Activated CD4-positive, alpha-beta memory T cell treated with anti-CD3 and anti-CD28 coated beads for 36 hours (primary cell): ENCODE measurements around the gene PHF12. TPM values are rescaled to one million over a fixed set of nuclear protein-coding genes. Genes with fewer than 3 reads are reported as not detected.

Experiments used
- CTCF ChIA-PET: fragments of 350-600 bp; sonication (Branson Sonifier 250); formaldehyde crosslinking; loops from one replicate; lab custom pipeline; 2021; ENCODE audit warnings: antibody characterized with exemption, inconsistent platforms; lab: Charles Lee
- POLR2A ChIA-PET: fragments of 350-600 bp; sonication (Branson Sonifier 250); formaldehyde crosslinking; loops from one replicate; lab custom pipeline; 2021; ENCODE audit warnings: antibody characterized with exemption; lab: Charles Lee
- DNase-seq: peaks from one replicate; pipeline ENCODE4 v3.0.0-alpha.2; 2020
- H3K27ac Mint-ChIP-seq: one replicate; pipeline ENCODE4 v1.8.0; 2021; ENCODE audit warnings: mixed read lengths
- H3K27me3 Mint-ChIP-seq: one replicate; pipeline ENCODE4 v1.8.0; 2021; ENCODE audit warnings: mixed read lengths
- H3K36me3 Mint-ChIP-seq: one replicate; pipeline ENCODE4 v1.8.0; 2021; ENCODE audit warnings: mixed read lengths
- H3K4me1 Mint-ChIP-seq: one replicate; pipeline ENCODE4 v1.8.0; 2021; ENCODE audit warnings: low read depth, mixed read lengths
- H3K4me3 Mint-ChIP-seq: one replicate; pipeline ENCODE4 v1.8.0; 2021; ENCODE audit warnings: mild to moderate bottlenecking, mixed read lengths
- H3K9me3 Mint-ChIP-seq: one replicate; pipeline ENCODE4 v1.8.0; 2021; ENCODE audit warnings: mixed read lengths
- intact Hi-C: fragments of 100-400 bp; cut with micrococcal nuclease; formaldehyde crosslinking; loops from one replicate; pipeline ENCODE4 v1.15.1; 2023
- total RNA-seq, 2 experiments: library from RNA; stranded (reverse); gene quantifications; one replicate each; pipeline ENCODE4 v1.2.3, GENCODE V29; 2021

The PHF12 gene
- 10 to 100 TPM; 44.0 to 44.8 TPM for total RNA-seq

- no peaks in the 10 kb centered on the region for H3K9me3 Mint-ChIP-seq
- intact Hi-C loops, result loop anchor here (1.0 to 5.0 kb wide), 6 partner anchors 25 to 354 kb away; partner anchors contain the start of genes BLTP2, DHRS13, NUFIP2 and SPAG5
- CTCF ChIA-PET, result interaction anchor here (0.8 to 7.3 kb wide), 10 partner anchors 13 to 224 kb away, joined by 3 to 130 read pairs (median 14); partner anchors contain the start of genes DHRS13, NEK8 and TLCD1
- peaks cover 24% of the 10 kb centered on the region for H3K36me3 Mint-ChIP-seq
- peak within 1 kb of the TSS; percentile 95 for H3K4me3 Mint-ChIP-seq
- POLR2A ChIA-PET, result interaction anchor here (0.6 to 3.1 kb wide), 12 partner anchors 11 to 343 kb away, joined by 3 to 17 read pairs (median 4); partner anchors contain the start of genes NEK8, NUFIP2, PROCA1 and RPL23A
- peaks cover 22% of the 10 kb centered on the region for H3K4me1 Mint-ChIP-seq
- DNase-seq, result peak; percentile 100
- no peaks in the 10 kb centered on the region for H3K27me3 Mint-ChIP-seq
- peak within 1 kb of the TSS; percentile 96 for H3K27ac Mint-ChIP-seq
Observed at GRCh38 chr17:28951428-28951990, at the start of gene PHF12. Gene PHF12 (minus strand): TSS chr17:28951518. CDS start chr17:28950960, 558 bp downstream.

- Mint-ChIP-seq H3K36me3 (no peaks in the 10 kb centered on the region), H3K27ac (no peak overlapping the region), H3K9me3 (no peaks in the 10 kb centered on the region), H3K27me3 (peaks cover 31% of the 10 kb centered on the region), H3K4me1 (no peaks in the 10 kb centered on the region), H3K4me3 (no peak overlapping the region)
- no peak for DNase-seq
- intact Hi-C loops, result no loop called here
- ChIA-PET CTCF (no interaction called here), POLR2A (no interaction called here)
Observed at GRCh38 chr17:29000973-29001372, 49.7 kb upstream of the PHF12 start.

- H3K4me1 Mint-ChIP-seq, result no peaks in the 10 kb centered on the region
- CTCF ChIA-PET, result no interaction called here
- intact Hi-C loops, result no loop called here
- H3K36me3 Mint-ChIP-seq, result no peaks in the 10 kb centered on the region
- POLR2A ChIA-PET, result no interaction called here
- H3K27me3 Mint-ChIP-seq, result peaks cover 21% of the 10 kb centered on the region
- H3K4me3 Mint-ChIP-seq, result no peak overlapping the region
- no peaks in the 10 kb centered on the region for H3K9me3 Mint-ChIP-seq
- no peak overlapping the region for H3K27ac Mint-ChIP-seq
- DNase-seq, result no peak
Observed at GRCh38 chr17:28999206-28999605, 47.9 kb upstream of the PHF12 start.

GRCh38 chr17:28997806-28998205 lies 46.5 kb upstream of the PHF12 start:
- CTCF ChIA-PET, result no interaction called here
- H3K4me1 Mint-ChIP-seq, result no peaks in the 10 kb centered on the region

DNA sequence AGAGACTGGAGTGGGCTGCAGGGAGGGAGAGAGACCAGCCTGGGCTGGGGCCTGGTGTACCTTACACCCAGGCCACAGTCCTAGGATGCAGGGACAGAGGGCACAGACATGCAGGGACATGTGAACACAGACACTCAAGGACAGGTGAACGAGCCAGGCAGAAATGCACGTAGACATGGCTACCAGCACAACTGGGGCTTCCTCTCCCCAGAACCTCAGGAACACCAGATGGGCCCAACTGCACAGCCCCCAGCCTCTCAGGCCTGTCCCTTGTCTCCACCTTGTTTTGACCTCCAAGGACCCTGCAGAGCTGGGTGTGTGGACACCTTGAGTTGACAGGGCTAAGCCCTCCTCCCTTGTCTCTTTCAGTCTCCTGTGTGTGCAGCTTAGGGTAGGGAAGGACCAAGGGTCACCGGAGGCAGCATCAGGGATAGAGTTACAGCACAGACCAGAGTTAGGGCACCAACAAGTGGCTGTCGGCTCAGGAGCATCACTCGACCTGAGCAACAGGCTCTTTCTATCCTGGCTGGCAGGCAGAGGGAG lies 45.3 kb upstream of the PHF12 start:
- ChIA-PET CTCF (interaction anchor here (0.9 to 1.6 kb wide), 2 partner anchors 31 to 184 kb away, joined by 4 to 6 read pairs; partner anchors contain the start of gene MYO18A), POLR2A (no interaction called here)
- no peaks in the 10 kb centered on the region for H3K4me1 Mint-ChIP-seq
- intact Hi-C loops, result no loop called here
- H3K36me3 Mint-ChIP-seq, result no peaks in the 10 kb centered on the region
- no peaks in the 10 kb centered on the region for H3K9me3 Mint-ChIP-seq
- no peak overlapping the region for H3K27ac Mint-ChIP-seq
- DNase-seq, result no peak
- peaks cover 11% of the 10 kb centered on the region for H3K27me3 Mint-ChIP-seq
- H3K4me3 Mint-ChIP-seq, result no peak overlapping the region

More at GRCh38 chr17:28997806-28998205, 46.5 kb upstream of the PHF12 start:
- H3K36me3 Mint-ChIP-seq, result no peaks in the 10 kb centered on the region
- peaks cover 13% of the 10 kb centered on the region for H3K27me3 Mint-ChIP-seq
- POLR2A ChIA-PET, result no interaction called here
- intact Hi-C loops, result no loop called here
- no peaks in the 10 kb centered on the region for H3K9me3 Mint-ChIP-seq
- no peak for DNase-seq
- no peak overlapping the region for H3K4me3 Mint-ChIP-seq
- H3K27ac Mint-ChIP-seq, result no peak overlapping the region

GRCh38 chr17:28993645-28994426 lies 42.5 kb upstream of the PHF12 start:
- ChIA-PET CTCF (interaction anchor here (2.0 kb wide), 1 partner anchor 29 kb away, joined by 8 read pairs; no protein-coding TSS in a partner anchor), POLR2A (no interaction called here)
- H3K27me3 Mint-ChIP-seq, result peaks cover 13% of the 10 kb centered on the region
- no peak for DNase-seq
- H3K27ac Mint-ChIP-seq, result no peak overlapping the region
- no peak overlapping the region for H3K4me3 Mint-ChIP-seq
- no peaks in the 10 kb centered on the region for H3K4me1 Mint-ChIP-seq
- no peaks in the 10 kb centered on the region for H3K36me3 Mint-ChIP-seq
- intact Hi-C loops, result no loop called here
- H3K9me3 Mint-ChIP-seq, result no peaks in the 10 kb centered on the region

DNA sequence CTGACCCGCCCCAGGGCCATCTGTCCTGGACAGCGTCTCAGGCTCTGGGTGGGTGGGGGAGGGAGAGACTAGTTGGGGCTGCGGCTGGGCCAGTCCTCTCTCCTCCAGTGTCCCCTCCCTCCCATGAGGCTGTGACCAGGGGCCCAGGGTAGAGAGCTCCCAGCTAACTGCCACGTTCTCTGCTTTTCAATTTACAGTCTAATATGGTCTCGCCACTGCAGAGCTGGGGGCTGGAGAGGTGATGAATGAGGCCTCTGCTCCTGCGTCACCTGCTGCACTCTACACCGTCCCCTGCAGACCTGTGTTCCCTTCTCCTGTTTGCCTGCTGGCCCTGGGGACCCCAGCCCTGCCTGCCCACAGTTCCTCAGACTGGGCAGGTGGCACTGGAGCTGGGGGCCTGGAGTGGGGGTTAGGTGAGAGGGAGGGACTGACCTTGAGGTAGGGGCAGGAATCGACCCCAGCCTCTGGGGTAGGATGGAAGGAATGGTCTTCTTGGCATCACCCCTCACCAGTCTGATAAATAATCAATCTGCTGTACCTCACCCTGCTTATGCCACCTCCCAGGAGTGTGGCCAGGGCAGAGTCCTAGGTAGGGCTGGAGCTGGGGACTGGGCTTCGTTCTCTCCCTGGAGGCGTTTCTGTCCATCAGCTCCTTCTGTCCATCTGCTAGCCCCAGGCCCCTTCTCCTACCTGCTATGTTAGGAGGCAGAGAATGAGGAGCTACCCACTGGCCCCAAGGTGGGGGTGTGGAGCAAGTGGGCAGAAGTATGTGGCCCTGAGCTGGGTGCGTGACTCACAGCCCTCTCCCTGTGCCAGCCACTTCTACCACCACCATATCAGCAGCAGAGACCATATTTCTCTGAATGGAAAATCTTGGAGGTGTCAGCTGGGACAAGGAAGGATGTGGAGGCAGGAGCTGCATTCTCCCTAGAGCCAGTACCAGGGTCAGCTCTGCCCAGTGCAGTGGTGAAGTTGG lies 41.6 kb upstream of the PHF12 start:
- Mint-ChIP-seq H3K27ac (no peak overlapping the region), H3K9me3 (no peaks in the 10 kb centered on the region), H3K27me3 (peaks cover 11% of the 10 kb centered on the region), H3K36me3 (no peaks in the 10 kb centered on the region), H3K4me1 (no peaks in the 10 kb centered on the region), H3K4me3 (no peak overlapping the region)
- CTCF ChIA-PET, result interaction anchor here (2.0 kb wide), 1 partner anchor 28 kb away, joined by 8 read pairs; no protein-coding TSS in a partner anchor
- intact Hi-C loops, result no loop called here
- POLR2A ChIA-PET, result no interaction called here
- no peak for DNase-seq

- ChIA-PET POLR2A (no interaction called here), CTCF (interaction anchor here (2.0 kb wide), 1 partner anchor 27 kb away, joined by 8 read pairs; no protein-coding TSS in a partner anchor)
- intact Hi-C loops, result no loop called here
- no peaks in the 10 kb centered on the region for H3K4me1 Mint-ChIP-seq
- no peak overlapping the region for H3K27ac Mint-ChIP-seq
- no peaks in the 10 kb centered on the region for H3K36me3 Mint-ChIP-seq
- H3K4me3 Mint-ChIP-seq, result no peak overlapping the region
- DNase-seq, result no peak
- H3K27me3 Mint-ChIP-seq, result peaks cover 7% of the 10 kb centered on the region
- H3K9me3 Mint-ChIP-seq, result no peaks in the 10 kb centered on the region
Observed at GRCh38 chr17:28992185-28992584, 40.9 kb upstream of the PHF12 start.

- Mint-ChIP-seq H3K36me3 (no peaks in the 10 kb centered on the region), H3K27me3 (peaks cover 5% of the 10 kb centered on the region), H3K4me3 (no peak overlapping the region), H3K27ac (no peak overlapping the region), H3K9me3 (no peaks in the 10 kb centered on the region), H3K4me1 (no peaks in the 10 kb centered on the region)
- DNase-seq, result no peak
- POLR2A ChIA-PET, result no interaction called here
- CTCF ChIA-PET, result no interaction called here
- intact Hi-C loops, result no loop called here
Observed at GRCh38 chr17:28991779-28992178, 40.5 kb upstream of the PHF12 start.

GRCh38 chr17:28989028-28989427 lies 37.7 kb upstream of the PHF12 start:
- no peak overlapping the region for H3K27ac Mint-ChIP-seq

GRCh38 chr17:28988475-28988874 lies 37.2 kb upstream of the PHF12 start:
- ChIA-PET CTCF (no interaction called here), POLR2A (no interaction called here)
- peaks cover 4% of the 10 kb centered on the region for H3K27me3 Mint-ChIP-seq
- H3K9me3 Mint-ChIP-seq, result no peaks in the 10 kb centered on the region
- H3K4me3 Mint-ChIP-seq, result no peak overlapping the region
- H3K27ac Mint-ChIP-seq, result no peak overlapping the region
- DNase-seq, result no peak
- peaks cover 2% of the 10 kb centered on the region for H3K4me1 Mint-ChIP-seq
- intact Hi-C loops, result no loop called here
- H3K36me3 Mint-ChIP-seq, result no peaks in the 10 kb centered on the region

More at GRCh38 chr17:28989028-28989427, 37.7 kb upstream of the PHF12 start:
- POLR2A ChIA-PET, result no interaction called here
- CTCF ChIA-PET, result no interaction called here
- Mint-ChIP-seq H3K36me3 (no peaks in the 10 kb centered on the region), H3K4me1 (no peaks in the 10 kb centered on the region), H3K9me3 (no peaks in the 10 kb centered on the region), H3K27me3 (peaks cover 4% of the 10 kb centered on the region), H3K4me3 (no peak overlapping the region)
- intact Hi-C loops, result no loop called here
- no peak for DNase-seq
